ENCODE results near the gene PDE7B.
"Not testable (repeated sequence)": the region's sequence is repeated elsewhere in the genome, so short reads cannot be mapped to it uniquely, and the experiment has no call there.

Gene PDE7B

DNA sequence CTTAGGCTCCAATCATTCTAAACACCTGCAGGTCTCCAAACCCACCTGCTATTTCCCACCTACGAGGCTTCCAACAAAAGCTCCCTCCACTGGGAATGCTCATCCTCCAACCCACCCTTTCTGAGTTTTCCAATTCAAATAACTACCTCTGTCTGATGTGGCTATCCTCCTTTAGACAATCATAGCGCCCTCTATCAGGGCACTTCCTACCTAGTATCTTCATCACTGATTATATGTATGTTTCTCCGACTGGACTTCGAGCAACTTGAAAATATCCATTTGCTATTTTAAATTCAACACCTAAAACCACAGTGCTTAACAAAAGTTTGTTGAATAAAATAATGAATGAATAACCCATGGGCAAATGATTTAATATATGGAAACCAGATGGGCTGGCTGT is 357.3 kb downstream of the PDE7B start:
- DNase-seq, result no peak

DNA sequence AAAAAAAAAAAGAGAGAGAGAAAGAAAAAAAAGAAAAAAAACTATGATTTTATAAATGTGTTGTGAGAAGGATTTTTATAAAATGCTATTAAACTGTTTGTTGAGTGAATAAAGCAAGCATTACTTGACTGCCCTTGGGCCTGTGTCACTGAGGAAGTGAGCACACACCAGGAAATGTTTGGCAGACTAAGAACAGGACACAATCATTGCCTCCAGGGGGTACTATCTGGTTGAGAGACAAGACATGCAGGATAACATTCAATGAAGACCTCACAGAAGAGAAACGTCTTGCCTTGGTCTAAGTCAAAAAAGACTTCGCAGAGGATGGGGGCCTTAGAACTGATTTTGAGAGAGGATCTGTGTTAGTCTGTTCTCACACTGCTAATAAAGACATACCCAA is 358.0 kb downstream of the PDE7B start:
- no peak for DNase-seq

GRCh38 chr6:136210398-136211165 is 359.1 kb downstream of the PDE7B start:
- no peak for DNase-seq

DNA sequence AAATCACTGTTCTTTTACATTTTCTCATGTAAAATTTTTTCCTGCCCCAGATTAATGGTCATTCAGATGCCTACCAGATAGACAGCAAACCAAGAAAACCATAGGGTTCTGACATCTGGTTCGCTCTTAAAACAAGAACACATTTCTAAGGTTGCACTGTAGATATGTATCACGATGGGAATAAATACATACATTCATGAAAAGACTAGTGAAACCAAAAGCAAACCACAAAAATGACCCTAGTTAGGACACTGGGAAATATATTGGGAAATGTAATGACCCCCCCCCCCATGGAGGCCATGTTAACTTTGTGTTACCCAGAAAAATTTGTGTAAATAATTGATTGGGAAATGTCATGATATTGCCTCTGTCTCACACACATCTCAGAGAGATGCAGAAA is 361.1 kb downstream of the PDE7B start:
- no peak for DNase-seq

DNA sequence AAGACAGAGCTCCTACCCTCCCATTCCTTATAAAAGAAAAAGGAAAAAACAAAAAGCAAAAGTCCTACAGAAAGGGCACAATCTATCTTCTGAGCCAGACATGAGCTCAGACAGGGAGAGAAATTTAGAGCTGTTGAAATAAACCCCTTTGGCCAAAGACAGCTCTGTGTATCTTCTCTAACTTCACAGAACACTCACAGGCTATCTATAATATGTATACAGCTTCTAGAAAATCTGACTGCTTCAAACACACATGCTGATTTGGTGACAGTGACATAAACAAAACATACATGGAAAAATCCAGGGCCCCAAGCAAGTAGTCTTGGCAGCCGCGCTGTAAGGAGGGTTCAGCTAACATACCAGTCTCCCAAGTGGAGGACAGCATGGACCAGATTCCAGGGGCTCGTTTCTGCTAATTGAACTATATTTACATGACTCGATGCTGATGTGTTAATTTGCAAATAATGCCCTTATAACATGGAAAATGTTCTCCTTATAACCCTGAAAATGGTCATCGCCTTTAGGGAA is 361.6 kb downstream of the PDE7B start:
- no peak for DNase-seq

GRCh38 chr6:136213853-136214252 is 362.4 kb downstream of the PDE7B start:
- no peak for DNase-seq

DNA sequence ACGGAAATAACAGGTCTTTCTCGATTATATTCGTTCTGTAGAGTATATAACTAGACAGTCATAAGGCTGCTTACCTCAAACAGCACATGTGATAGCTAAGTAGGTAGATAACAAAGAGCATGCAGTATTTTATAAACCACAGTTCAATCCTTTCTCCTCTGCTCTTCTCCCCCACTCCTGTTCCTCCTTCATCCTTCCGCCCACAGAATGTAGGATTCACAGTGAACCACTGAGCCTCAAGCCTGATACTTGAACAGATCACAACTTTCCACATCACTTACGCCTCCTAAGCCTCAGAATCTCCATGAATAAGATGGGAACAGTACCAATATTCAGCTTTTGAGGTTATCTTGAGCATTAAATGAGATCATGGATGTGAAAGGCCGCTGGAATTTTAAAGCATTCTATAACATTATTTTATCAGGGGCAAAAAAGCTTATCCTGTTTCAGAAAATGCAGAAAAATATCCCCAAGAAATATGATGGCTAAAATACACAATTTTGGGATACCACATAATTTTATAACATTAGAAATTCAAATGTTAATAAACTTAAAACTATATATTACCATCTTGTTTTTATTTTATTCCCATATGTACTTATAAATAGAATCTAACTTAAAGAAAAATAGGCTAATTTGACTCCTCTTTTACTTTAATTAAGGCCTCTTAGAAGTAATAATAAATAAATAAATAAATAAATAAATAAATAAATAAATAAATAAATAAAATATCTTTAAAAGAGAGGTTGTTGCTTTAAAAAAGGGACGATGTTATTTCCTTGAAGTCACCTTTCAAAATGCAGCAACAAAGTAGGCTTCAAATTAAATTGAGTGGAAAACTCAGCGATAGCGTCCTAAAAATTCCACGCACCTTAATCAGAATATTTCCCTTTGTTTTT is 365.3 kb downstream of the PDE7B start:
- no peak for DNase-seq

- not testable (repeated sequence) for DNase-seq
These were observed 373.5 kb downstream of the PDE7B start for GRCh38 chr6:136224974-136225373.

DNA sequence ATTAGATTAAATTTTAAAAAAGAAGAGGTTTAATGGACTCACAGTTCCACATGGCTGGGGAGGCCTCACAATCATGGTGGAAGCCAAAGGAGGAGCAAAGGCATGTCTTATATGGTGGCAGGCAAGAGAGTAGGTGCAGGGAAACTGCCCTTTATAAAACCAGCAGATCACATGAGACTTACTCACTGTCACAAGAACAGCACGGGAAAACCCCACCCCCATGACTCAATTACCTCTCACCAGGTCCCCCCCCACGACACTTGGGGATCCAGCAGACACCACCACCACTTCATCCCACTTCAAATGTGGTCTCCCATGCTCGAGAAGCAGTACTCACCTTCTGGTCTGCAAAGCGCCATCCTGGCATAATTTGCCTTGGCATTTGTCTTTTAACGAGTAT is 374.0 kb downstream of the PDE7B start:
- no peak for DNase-seq

DNA sequence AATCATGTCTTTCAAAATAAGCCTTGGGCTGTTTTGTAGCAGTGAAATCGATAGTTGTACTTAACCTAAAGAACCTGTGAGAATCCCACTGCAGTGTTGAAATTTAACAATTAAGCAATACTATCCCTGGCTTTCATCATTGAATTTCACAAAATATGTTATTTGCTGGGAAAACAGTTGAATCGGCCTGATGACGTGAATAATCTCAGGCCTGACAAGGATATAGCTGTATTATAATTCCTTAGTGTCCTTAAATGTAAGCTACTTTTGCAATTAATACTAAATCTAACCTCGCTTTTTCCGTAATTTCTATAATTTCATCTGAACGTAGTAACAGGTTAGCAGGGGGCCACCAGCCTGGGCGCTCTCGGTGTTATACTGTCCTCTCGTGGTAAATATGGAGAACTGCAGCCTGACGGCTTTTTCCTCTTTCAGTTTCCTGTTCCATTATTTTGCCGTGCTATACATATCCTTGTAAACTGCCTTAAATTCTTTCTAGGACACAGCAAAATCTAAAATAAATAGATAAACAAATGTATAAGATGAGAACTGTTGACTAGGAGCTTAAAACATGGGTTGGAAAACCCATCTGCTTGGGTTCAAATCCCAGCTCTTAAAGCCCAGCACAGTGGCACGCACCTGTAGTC is 374.6 kb downstream of the PDE7B start:
- peak; percentile 45 for DNase-seq

- no peak for DNase-seq
These were observed 375.3 kb downstream of the PDE7B start for GRCh38 chr6:136226674-136227377.

- DNase-seq, result no peak
These were observed 377.3 kb downstream of the PDE7B start for GRCh38 chr6:136228814-136229213.

DNA sequence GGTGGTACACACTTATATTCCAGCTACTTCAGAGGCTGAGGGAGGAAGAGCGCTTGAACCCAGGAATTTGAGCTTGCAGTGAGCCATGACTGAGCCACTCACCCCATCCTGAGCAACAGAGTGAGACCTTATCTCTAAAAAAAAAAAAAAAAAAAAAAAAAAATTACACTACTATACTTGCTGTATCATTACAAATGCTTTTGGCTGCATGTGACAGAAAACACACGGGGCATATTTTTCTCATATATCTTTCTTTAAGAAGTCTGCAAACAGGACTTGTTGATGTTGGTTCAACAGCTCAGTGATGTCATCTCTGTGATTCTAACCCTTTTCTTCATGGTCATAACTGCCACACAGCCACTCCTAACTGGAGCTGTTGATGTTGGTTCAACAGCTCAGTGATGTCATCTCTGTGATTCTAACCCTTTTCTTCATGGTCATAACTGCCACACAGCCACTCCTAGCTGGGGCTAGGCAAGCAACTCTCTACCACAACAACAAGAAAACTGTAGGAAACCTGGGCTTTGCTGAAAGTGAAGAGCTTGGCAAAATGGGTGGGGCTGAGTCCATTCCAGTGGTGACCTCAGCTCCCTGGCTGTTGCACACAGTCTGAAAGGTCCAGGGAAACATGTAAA is 378.8 kb downstream of the PDE7B start:
- DNase-seq, result peak; percentile 32

DNA sequence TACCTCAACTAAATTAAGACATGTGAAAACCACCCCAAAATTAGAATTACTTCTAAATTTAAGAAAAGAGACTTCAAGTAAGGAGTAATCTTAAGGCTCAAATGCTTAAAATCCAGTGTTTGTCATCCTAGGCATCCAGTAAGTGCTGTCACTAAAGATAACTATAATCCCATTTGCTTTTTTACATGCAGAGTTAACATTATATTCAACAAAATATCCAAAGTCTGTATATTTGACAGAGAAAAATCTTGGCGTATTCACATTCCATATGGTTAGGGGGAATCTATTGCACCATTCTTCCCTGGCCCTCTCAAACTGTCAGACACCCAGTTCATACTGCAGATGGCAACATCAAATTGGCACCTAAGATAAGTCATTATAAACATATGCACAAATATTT is 381.2 kb downstream of the PDE7B start:
- no peak for DNase-seq

GRCh38 chr6:136235233-136235564 is 383.7 kb downstream of the PDE7B start:
- peak; percentile 8 for DNase-seq

DNA sequence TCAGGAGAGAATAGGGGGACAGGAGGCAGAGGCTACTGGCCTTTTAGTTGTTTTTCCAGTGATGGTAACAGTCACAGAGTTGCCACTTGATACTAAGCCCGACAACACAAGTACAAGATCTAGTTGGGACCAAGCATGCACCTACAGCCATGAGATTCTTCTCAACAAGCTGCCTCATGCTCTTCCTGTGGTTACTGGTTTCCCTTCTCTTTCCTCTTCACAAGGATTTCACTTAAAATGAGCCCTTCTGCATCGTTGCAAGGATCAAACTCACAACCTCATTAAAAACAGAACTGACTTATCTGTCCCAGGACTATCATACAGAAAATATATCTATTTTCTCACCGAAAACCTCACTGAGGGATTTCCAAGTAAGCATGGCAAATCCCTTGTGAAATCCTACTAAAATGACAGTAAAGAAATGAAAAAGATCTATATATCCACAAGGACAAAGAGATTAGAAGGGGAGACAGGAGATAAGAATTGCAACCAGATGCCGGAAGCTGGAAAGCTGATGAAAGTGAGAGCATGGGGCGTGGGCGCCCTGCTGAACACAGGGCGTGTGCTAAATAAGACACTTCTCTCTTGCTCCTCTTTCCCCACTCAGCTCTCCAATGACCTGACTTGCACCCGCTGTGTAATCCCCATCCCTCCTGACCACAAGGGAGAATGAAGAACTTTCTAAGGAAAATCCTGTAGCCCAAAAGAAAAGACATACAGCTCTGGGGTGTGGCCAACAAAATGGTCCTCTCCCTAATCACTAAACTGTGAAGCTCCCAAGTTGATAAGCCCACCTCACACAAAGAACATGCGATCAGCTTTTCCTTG is 385.2 kb downstream of the PDE7B start:
- DNase-seq, result no peak

DNA sequence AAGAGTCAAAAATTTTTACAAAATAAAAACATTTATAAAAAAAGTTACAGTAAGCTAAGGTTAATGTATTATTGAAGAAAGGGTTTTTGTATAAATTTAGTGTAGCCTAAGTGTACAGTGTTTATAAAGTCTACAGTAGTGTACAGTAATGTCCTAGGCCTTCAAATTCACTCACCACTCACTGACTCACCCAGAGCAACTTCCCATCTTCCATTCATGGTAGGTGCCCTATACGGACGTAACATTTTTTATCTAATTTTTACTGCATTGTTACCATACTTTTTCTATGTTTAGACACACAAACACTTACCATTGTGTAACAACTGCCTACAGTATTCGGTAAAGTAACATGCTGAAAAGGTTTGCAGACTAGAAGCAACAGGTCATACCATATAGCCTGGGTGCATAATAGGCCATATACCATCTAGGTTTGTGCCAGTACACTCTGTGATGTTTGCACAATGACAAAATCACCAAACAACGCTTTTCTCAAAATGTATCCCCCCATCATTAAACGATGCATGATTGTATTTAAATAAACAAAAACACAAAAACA is 392.6 kb downstream of the PDE7B start:
- DNase-seq, result peak; percentile 65

Data from fibroblast of skin of back (primary cell).